ENCODE measurements around the gene BGLAP. TPM values are rescaled to one million over a fixed set of nuclear protein-coding genes. Genes with fewer than 3 reads are reported as not detected.

The BGLAP gene
- total and polyA plus RNA-seq, 2 donors (not counting 3 experiments of a cell fraction or from before 2014, with no cell fraction given): 0.65 to 1.0 TPM

DNA sequence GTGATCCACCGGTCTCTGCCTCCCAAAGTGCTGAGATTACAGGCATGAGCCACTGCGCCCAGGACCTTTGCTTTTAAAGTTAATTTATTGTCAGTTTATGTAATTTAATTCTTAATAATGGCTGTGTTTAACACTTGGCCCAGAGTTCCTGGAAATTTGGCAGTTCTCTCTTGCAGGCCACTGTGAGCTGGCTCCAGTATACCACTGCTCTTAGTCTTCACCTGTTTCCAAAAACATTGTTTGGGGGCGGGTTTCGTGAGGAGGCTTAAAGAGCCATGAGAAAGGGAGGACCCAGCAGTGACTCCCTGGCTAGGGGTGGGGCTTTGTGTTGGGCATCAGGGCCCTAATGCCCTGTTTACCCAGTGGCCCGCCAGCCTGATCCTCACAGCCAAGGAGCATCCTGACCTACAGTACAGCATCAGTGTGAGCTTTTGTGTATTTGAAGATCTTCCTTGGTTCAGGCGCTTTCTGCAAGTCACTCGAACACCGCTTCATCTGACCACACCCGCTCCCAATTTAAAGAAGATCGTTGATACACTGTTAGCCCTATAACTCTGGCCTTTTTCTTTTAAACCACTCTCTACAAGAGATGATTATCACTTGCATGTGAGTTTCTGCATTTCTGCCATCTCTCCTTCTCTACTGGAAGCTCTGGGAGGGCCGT is 12.0 kb upstream of the BGLAP start:
- dilution Hi-C loops (cut with MboI; ENCODE audit: extremely low pct_ligation_motif_present, low sequenced_read_pairs): loop anchor here (10.0 kb wide), 1 partner anchor 95 kb away; no protein-coding TSS in a partner anchor
- FAIRE-seq (no peak), DNase-seq (ENCODE audit: low read depth, low spot score) (no peak)
- Histone ChIP-seq H3K27me3 (ENCODE audit: control insufficient read depth in 2 of 2, insufficient read depth in 2 of 2, low read length in 2 of 2) (no peaks in the 10 kb centered on the region), H3K4me1 (ENCODE audit: control insufficient read depth, extremely low read depth, insufficient read depth, low read length) (peaks cover 12% of the 10 kb centered on the region), H3K9me1 (replicated peaks; ENCODE audit: control insufficient read depth, extremely low read depth, insufficient read depth, low read length) (no peaks in the 10 kb centered on the region), H4K20me1 (replicated peaks; ENCODE audit: control insufficient read depth, extremely low read depth, insufficient read depth, low read length) (no peaks in the 10 kb centered on the region), H3K4me2 (ENCODE audit: insufficient read depth, low read length) (no peak overlapping the region), H3K27ac (ENCODE audit: insufficient read depth, low read depth, low read length) (no peak overlapping the region), H3K36me3 (ENCODE audit: control insufficient read depth in 2 of 2, extremely low read depth in 1 of 2, insufficient read depth in 2 of 2, low read length in 2 of 2) (peaks cover 0 to 13% of the 10 kb centered on the region in 2 experiments), H3K4me3 (replicated peaks in 1 of 3; ENCODE audit: insufficient read depth in 1 of 3, low read depth in 1 of 3, low read length in 3 of 3) (no peak overlapping the region), H3K9me3 (replicated peaks; ENCODE audit: control insufficient read depth, insufficient read depth, low read length) (no peaks in the 10 kb centered on the region), H3K79me2 (ENCODE audit: control insufficient read depth, insufficient read depth, low read length) (no peaks in the 10 kb centered on the region), H3K9ac (replicated peaks; ENCODE audit: extremely low read depth, insufficient read depth, low read length) (no peak overlapping the region), H2AFZ (ENCODE audit: low read depth, low read length) (no peak overlapping the region)
- ChIA-PET POLR2A (no interaction called here), CTCF (interaction anchor here (8.8 kb wide), 1 partner anchor 84 kb away, joined by 489 read pairs; no protein-coding TSS in a partner anchor)
- TF ChIP-seq MYC (IDR thresholded peaks at IDR 0.05; ENCODE audit: low read depth, low read length): no peak
- TF ChIP-seq, protein P1, sequence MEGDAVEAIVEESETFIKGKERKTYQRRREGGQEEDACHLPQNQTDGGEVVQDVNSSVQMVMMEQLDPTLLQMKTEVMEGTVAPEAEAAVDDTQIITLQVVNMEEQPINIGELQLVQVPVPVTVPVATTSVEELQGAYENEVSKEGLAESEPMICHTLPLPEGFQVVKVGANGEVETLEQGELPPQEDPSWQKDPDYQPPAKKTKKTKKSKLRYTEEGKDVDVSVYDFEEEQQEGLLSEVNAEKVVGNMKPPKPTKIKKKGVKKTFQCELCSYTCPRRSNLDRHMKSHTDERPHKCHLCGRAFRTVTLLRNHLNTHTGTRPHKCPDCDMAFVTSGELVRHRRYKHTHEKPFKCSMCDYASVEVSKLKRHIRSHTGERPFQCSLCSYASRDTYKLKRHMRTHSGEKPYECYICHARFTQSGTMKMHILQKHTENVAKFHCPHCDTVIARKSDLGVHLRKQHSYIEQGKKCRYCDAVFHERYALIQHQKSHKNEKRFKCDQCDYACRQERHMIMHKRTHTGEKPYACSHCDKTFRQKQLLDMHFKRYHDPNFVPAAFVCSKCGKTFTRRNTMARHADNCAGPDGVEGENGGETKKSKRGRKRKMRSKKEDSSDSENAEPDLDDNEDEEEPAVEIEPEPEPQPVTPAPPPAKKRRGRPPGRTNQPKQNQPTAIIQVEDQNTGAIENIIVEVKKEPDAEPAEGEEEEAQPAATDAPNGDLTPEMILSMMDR (IDR thresholded peaks at IDR 0.05; ENCODE audit: extremely low read depth in 1 of 2, insufficient read depth in 1 of 2, low read depth in 1 of 2, low read length in 2 of 2): no peak
- intact Hi-C loops (cut with micrococcal nuclease): loop anchor here (5.0 kb wide), 1 partner anchor 38 kb away; the partner anchor contains the start of gene SLC25A44
- no TSS peak for BruUV-seq (replicated peaks)

GRCh38 chr1:156230473-156230837 is 11.5 kb upstream of the BGLAP start:
- H3K4me1 ChIP-seq (ENCODE audit: control insufficient read depth, extremely low read depth, insufficient read depth, low read length): peaks cover 12% of the 10 kb centered on the region
- no peak for FAIRE-seq
- H3K4me2 ChIP-seq (ENCODE audit: insufficient read depth, low read length): no peak overlapping the region
- no peak overlapping the region for H3K27ac ChIP-seq (ENCODE audit: insufficient read depth, low read depth, low read length)
- H3K27me3 ChIP-seq (ENCODE audit: control insufficient read depth in 2 of 2, insufficient read depth in 2 of 2, low read length in 2 of 2): no peaks in the 10 kb centered on the region
- DNase-seq (ENCODE audit: low read depth, low spot score): no peak
- H3K36me3 ChIP-seq (ENCODE audit: control insufficient read depth in 2 of 2, extremely low read depth in 1 of 2, insufficient read depth in 2 of 2, low read length in 2 of 2): peaks cover 0 to 13% of the 10 kb centered on the region in 2 experiments
- H4K20me1 ChIP-seq (replicated peaks; ENCODE audit: control insufficient read depth, extremely low read depth, insufficient read depth, low read length): no peaks in the 10 kb centered on the region
- no peaks in the 10 kb centered on the region for H3K79me2 ChIP-seq (ENCODE audit: control insufficient read depth, insufficient read depth, low read length)
- H3K4me3 ChIP-seq (replicated peaks in 1 of 3; ENCODE audit: insufficient read depth in 1 of 3, low read depth in 1 of 3, low read length in 3 of 3): no peak overlapping the region
- no peak overlapping the region for H3K9ac ChIP-seq (replicated peaks; ENCODE audit: extremely low read depth, insufficient read depth, low read length)
- no peak overlapping the region for H2AFZ ChIP-seq (ENCODE audit: low read depth, low read length)
- H3K9me1 ChIP-seq (replicated peaks; ENCODE audit: control insufficient read depth, extremely low read depth, insufficient read depth, low read length): no peaks in the 10 kb centered on the region
- H3K9me3 ChIP-seq (replicated peaks; ENCODE audit: control insufficient read depth, insufficient read depth, low read length): no peaks in the 10 kb centered on the region
- BruUV-seq (replicated peaks): no TSS peak
- dilution Hi-C loops (cut with MboI; ENCODE audit: extremely low pct_ligation_motif_present, low sequenced_read_pairs): no loop called here
- intact Hi-C loops (cut with micrococcal nuclease): no loop called here
- ChIA-PET CTCF (interaction anchor here (8.8 kb wide), 1 partner anchor 85 kb away, joined by 489 read pairs; no protein-coding TSS in a partner anchor), POLR2A (interaction anchor here (0.8 kb wide), 1 partner anchor 52 kb away, joined by 5 read pairs; the partner anchor contains the start of gene SMG5)
- TF ChIP-seq EZH2 (IDR thresholded peaks at IDR 0.05; ENCODE audit: borderline replicate concordance, low read depth, low read length, severe bottlenecking): no peak
- no peak for TF ChIP-seq POLR2AphosphoS5 (IDR thresholded peaks at IDR 0.05; ENCODE audit: insufficient read depth, low read depth, low read length)
- TF ChIP-seq MAX (IDR thresholded peaks at IDR 0.05; ENCODE audit: insufficient read depth, insufficient read length): no peak
- TF ChIP-seq GATA2 (IDR thresholded peaks at IDR 0.05; ENCODE audit: insufficient read depth, insufficient read length, low read depth, low read length): no peak
